HEK293T (cell line): ENCODE measurements around the gene IRF2.

Experiments
- ELF4 ChIP-seq: fragments of 450-650 bp; IDR thresholded peaks from 2 replicates; pipeline ENCODE4 v1.6.1; 2017; ENCODE audit warnings: antibody characterized with exemption
- FOXA1 ChIP-seq: fragments of 450-650 bp; IDR thresholded peaks from 2 replicates; pipeline ENCODE4 v1.6.1; 2016; ENCODE audit warnings: mild to moderate bottlenecking
- FOXM1 ChIP-seq: fragments of 450-650 bp; IDR thresholded peaks from 2 replicates; pipeline ENCODE4 v1.6.1; 2017; ENCODE audit warnings: mild to moderate bottlenecking, borderline replicate concordance
- TF ChIP-seq, protein P1 (sequence below): fragments of 450-650 bp; IDR thresholded peaks from 2 replicates; pipeline ENCODE4 v1.6.1; 2016

DNA sequence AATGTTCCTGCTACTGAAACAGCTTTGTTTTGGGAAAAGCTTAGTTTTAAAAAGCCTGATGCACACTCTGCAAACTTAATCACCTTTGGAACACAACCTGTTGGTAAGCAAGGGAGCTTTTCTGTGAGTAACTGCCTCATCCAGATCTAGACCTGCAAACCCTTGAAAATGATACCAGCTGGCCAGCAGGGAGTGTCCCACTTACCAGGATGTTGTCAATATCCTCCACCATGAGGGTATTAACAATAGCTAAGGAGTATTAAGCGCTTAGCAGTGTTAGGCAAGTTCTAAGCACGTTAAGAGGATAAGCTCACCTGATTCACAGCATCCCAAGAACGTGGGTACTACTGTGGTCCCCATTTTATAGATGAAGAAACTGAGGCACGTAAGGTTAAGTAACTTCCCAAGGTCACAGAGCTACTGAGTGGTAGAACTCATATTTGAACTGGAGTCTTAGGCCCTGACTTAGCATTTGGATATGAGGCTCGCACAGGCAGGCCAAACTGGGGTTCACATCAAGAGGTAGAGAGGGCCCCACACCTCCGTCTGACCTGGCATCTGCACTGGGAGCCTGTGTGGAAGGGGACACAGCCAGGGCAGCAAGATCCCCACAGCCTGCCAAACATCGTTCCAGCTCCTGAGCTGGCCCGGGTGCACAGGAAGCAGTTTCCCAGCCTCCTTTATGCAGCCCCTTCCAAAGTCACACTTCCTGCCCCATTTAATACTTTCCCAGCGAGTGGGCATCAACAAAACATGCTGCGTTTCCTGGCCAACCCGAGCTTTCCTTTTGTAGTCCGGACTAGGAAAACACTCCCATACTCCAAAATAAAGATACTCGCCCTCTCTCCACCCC, 32.7 kb downstream of the IRF2 start:
- TF ChIP-seq, protein P1, sequence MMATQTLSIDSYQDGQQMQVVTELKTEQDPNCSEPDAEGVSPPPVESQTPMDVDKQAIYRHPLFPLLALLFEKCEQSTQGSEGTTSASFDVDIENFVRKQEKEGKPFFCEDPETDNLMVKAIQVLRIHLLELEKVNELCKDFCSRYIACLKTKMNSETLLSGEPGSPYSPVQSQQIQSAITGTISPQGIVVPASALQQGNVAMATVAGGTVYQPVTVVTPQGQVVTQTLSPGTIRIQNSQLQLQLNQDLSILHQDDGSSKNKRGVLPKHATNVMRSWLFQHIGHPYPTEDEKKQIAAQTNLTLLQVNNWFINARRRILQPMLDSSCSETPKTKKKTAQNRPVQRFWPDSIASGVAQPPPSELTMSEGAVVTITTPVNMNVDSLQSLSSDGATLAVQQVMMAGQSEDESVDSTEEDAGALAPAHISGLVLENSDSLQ: no peak
- no peak for TF ChIP-seq ELF4
- TF ChIP-seq FOXA1: no peak
- TF ChIP-seq FOXM1: no peak
